Inflammatory macrophage treated with lipopolysaccharide for 4 hours (primary cell): ENCODE results near the gene MYF5.
"Not testable (repeated sequence)": the region's sequence is repeated elsewhere in the genome, so short reads cannot be mapped to it uniquely, and the experiment has no call there.

Experiments used
- DNase-seq: peaks from one replicate; pipeline ENCODE4 v3.0.0-alpha.2; 2020

MYF5 gene

GRCh38 chr12:80716696-80717469, at the start of gene MYF5:
MYF5 (plus strand) TSS chr12:80716912; CDS start chr12:80717064, 152 bp downstream.
- DNase-seq: no peak

- DNase-seq: no peak
Observed at GRCh38 chr12:80670214-80670613, 46.5 kb upstream of the MYF5 start.

GRCh38 chr12:80676042-80676636, 40.6 kb upstream of the MYF5 start:
- DNase-seq: not testable (repeated sequence)

- no peak for DNase-seq
Observed at GRCh38 chr12:80676856-80677255, 39.9 kb upstream of the MYF5 start.

- DNase-seq: no peak
Observed at GRCh38 chr12:80677994-80678393, 38.7 kb upstream of the MYF5 start.

GRCh38 chr12:80679346-80680131, 37.2 kb upstream of the MYF5 start:
- DNase-seq: no peak

GRCh38 chr12:80681287-80681686, 35.4 kb upstream of the MYF5 start:
- no peak for DNase-seq

- no peak for DNase-seq
Observed at GRCh38 chr12:80681786-80682185, 34.9 kb upstream of the MYF5 start.

- DNase-seq: no peak
Observed at GRCh38 chr12:80684077-80684495, 32.6 kb upstream of the MYF5 start.

GRCh38 chr12:80690090-80690489, 26.6 kb upstream of the MYF5 start:
- no peak for DNase-seq

GRCh38 chr12:80690513-80690912, 26.2 kb upstream of the MYF5 start:
- no peak for DNase-seq

GRCh38 chr12:80692114-80692513, 24.6 kb upstream of the MYF5 start:
- no peak for DNase-seq

- no peak for DNase-seq
Observed at GRCh38 chr12:80697270-80697887, 19.3 kb upstream of the MYF5 start.

- DNase-seq: no peak
Observed at GRCh38 chr12:80698256-80698655, 18.5 kb upstream of the MYF5 start.

- no peak for DNase-seq
Observed at GRCh38 chr12:80698847-80699542, 17.7 kb upstream of the MYF5 start.

- DNase-seq: no peak
Observed at GRCh38 chr12:80700327-80700726, 16.4 kb upstream of the MYF5 start.

GRCh38 chr12:80701388-80701787, 15.3 kb upstream of the MYF5 start:
- DNase-seq: no peak

- DNase-seq: no peak
Observed at GRCh38 chr12:80702889-80703805, 13.6 kb upstream of the MYF5 start.

GRCh38 chr12:80704420-80704819, 12.3 kb upstream of the MYF5 start:
- DNase-seq: no peak

GRCh38 chr12:80707126-80707829, 9.4 kb upstream of the MYF5 start, which contains the start of gene MYF6:
MYF6 (plus strand) TSS chr12:80707634; CDS start chr12:80707720, 86 bp downstream.
- DNase-seq: no peak

- DNase-seq: no peak
Observed at GRCh38 chr12:80707830-80708258, 8.9 kb upstream of the MYF5 start.
